ENCODE measurements around the gene FGFR2.
"Not testable (repeated sequence)": the region's sequence is repeated elsewhere in the genome, so short reads cannot be mapped to it uniquely, and the experiment has no call there.

The FGFR2 gene

GRCh38 chr10:121520526-121520925 lies 77.7 kb downstream of the FGFR2 start:
- DNase-seq = not testable (repeated sequence)

- DNase-seq = no peak
Measured at GRCh38 chr10:121519901-121520493, 78.2 kb downstream of the FGFR2 start.

- no peak for DNase-seq
Measured at GRCh38 chr10:121519411-121519810, 78.8 kb downstream of the FGFR2 start.

DNA sequence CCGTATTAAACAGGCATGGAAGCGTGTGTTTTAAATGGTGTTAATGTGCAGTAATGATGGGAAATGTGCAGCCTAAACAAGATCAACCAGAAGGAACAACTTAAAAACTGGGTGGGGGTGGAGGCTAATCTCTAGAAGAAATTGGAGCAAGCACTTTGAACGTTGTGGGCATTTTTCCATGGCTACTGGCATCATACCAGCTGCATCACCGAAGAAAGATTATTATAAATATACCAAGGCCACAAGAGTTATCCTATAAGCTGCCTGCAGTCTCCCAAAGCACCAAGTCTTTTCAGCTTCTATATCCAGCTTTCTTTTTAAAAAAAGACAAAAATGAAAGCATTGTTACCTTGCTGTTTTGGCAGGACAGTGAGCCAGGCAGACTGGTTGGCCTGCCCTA lies 79.9 kb downstream of the FGFR2 start:
- no peak for DNase-seq

- no peak for DNase-seq
Measured at GRCh38 chr10:121516093-121516865, 82.0 kb downstream of the FGFR2 start.

GRCh38 chr10:121514141-121514865 lies 83.9 kb downstream of the FGFR2 start:
- no peak for DNase-seq

- no peak for DNase-seq
Measured at GRCh38 chr10:121511943-121512342, 86.3 kb downstream of the FGFR2 start.

DNA sequence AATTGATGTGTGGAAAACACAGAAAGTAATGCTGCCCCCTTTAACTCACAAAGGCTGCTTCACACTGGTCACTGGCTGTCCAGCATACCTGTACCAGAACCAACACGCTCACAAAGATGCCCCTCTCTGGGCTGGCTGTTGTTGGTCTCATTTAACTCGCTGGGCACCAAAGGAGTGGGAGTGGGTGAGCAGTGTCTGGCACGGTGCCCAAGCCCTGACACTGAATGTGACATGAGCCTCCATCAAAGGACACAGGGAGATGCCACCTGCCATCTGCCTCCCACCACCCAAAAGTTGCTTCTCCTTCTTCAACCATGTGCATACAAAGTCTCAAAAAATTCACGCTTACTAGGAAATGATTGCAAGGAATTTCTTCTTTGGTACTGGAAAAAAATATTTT lies 86.8 kb downstream of the FGFR2 start:
- no peak for DNase-seq

- DNase-seq = no peak
Measured at GRCh38 chr10:121510201-121510771, 88.0 kb downstream of the FGFR2 start.

DNA sequence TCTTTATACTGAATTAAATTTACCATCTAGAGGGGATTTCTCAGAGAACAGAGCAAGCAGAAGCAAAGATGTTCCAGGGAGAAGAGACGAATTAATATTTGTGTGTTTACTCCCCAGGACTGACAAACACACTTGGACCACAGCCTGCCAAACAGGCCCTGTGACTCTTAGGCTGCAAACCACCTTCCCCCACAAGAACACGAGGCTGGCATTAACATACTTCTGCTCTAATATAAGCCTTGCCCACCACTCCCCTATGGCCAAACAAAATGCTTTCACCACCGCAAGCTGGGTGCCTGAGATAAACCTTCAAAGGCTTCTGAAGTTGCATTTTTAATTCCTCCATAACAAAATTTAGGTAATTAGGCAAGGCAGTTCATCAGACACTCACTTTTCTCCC lies 88.4 kb downstream of the FGFR2 start:
- no peak for DNase-seq

DNA sequence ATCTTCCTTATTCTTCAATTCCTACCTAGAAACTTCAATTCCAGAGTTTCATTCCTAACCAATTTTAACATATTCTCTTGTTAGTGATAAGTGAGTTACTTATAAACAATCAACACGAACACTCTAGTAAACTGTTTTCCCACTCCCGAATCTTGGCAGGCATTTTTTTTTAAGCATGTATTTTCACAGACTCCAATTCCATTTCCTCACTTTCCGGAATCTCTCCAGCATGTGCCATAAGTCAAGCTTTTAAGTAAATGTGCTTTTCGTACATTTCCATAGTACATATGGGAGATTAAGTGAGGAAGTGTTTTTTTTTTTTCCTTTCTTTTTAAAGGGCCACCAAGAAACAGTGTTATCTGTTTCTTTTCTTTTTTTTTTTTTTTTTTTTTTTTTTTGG lies 89.1 kb downstream of the FGFR2 start:
- DNase-seq = no peak

- DNase-seq = no peak
Measured at GRCh38 chr10:121503587-121504051, 94.6 kb downstream of the FGFR2 start.

- no peak for DNase-seq
Measured at GRCh38 chr10:121501796-121502195, 96.4 kb downstream of the FGFR2 start.

DNA sequence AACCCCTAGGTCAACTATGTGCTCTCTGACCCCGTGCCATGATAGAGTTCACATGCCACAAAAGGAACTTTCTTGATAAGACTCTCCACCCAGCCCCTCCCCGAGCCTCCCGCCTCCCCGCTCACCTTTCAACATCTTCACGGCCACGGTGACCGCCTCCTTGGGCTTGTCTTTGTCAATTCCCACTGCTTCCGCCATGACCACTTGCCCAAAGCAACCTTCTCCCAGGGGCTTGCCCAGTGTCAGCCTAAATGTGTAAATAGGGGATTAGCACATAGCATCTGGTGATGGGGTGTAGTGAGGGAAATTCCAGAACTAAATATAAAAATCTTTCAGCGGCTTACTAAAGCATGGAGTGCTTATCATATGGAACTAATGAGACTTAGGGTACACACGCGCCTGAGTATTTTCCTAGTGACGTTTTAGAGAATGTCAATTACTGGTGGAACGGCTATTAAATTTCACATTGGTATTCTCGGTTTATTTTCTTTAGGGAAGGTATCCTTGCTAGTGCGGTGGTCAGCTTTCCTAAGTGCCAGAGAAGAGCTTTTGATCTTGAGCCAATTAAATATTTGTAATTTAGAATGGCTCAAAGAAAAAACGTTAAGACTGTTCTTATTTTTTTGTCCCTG lies 97.4 kb downstream of the FGFR2 start:
- no peak for DNase-seq

DNA sequence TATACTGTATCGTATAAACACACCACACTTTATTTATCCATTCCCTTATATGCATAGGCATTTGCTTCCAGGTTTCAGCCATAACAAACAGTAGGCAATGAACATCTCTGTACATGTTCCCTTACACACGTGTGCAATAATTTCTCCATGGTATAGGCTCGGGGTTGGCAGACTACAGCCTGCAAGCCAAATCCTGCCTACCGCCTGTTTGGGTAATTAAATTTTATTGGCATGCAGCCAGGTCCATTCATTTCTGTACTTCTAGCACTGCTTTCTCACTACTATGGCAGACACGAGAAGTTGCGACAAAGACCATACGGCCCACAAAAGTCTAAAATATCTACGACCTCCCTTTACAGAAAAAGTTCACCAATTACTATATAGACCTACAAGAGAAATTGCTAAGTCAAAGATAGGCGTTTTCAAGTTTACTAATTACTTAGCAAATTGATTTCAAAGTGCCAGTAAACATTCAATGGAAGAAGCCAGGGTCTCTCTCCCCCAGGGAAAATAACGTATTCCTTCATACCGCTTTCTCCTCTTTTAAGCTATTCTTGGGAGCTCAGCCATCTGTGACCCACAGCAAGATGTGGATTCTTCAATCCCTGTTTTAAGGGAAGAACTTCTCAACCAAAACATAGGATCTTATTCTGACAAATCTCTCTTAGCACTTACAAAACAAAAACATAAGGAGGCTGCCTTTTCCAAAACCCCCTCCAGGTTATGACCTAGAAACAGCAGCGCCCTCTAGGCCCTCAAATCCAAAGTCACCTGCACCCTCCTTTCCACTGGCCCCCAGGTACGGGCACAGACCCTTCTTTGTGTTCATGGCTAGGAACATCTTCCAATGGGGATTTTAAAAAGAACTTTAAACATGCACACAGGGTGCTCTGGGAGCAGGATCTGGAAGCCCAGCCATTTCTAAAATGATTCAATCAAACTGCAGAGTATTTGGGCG lies 100.5 kb downstream of the FGFR2 start:
- no peak for DNase-seq

DNA sequence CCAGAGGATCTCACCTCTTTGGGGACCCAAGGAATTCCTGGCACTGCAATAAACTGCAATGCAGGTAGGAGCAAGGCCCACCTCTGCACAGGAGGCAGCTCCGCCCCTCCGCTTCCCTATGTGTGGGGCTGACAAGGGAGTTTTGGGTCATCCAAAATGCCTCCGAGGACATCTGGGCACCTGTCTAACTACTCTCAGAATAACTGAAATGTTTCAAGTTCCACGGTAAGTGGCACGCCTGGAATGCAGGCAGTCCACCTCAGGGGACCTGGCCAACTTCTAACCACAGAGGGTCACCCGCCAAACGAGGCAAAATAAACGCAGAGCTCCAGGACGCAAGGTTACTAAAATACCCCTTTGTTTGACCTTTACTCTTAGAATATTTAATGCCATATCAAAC lies 102.5 kb downstream of the FGFR2 start:
- DNase-seq = no peak

DNA sequence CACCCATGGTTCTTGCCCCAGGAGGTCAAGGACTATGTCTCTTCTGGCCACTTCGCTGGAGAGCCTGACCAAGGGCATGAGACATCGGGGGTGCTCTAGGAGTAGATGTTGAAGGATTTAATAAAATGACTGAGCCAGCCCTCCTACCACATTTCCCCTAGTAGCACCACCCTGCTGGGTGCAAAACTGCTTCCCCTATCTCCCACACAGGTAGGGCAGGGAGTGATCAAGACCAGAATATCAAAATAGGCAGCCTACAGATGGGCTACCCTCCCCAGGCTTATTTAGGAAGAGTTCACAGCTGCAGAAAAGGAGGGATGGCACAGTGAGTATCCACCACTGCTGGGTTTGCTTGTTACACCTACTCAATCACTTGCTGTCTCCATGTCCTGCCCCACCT lies 103.9 kb downstream of the FGFR2 start:
- DNase-seq = no peak

GRCh38 chr10:121493521-121493920 lies 104.7 kb downstream of the FGFR2 start:
- no peak for DNase-seq

DNA sequence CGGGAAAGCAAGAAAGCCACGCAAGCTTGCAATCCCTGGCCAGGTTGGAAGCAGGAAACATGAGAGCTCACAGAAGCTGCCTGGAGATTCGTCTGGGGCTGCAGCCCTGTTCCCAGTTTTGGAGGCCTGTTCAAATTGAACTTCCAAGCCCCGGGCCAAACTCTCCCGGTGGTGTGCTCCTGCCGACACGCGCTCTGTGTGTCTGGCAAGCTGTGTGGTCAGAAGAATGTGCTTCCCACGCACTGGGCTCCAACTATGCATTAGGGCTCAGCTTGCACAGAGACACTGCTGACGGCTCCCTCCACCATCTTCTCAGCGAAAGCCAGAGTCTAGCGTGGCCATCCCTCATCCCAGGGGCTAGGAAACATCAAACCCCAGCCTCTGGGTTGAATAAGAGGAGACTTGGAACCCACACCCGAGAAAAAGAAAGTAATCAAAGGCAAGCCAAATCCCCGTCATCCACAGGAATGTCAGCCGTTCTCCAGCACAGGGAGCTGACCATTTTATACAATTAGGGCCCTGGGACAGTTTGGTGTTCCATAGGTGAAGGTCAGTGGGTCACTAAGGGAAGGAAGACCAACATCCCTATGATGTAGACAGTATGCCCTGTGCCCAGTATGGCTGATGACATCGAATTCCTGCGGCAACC lies 107.2 kb downstream of the FGFR2 start:
- DNase-seq = no peak

GRCh38 chr10:121485436-121486139 lies 112.7 kb downstream of the FGFR2 start:
- DNase-seq = no peak

- DNase-seq = no peak
Measured at GRCh38 chr10:121484816-121485215, 113.4 kb downstream of the FGFR2 start.
